BLaER1 (cell line): Measurements from ENCODE around the gene PCP2.

Source experiments
- H3K27ac ChIP-seq: shearing (Covaris generic); formaldehyde crosslinking; 2 replicates; pipeline ENCODE4 v1.8.1; 2022
- H3K27me3 ChIP-seq: shearing (Covaris generic); formaldehyde crosslinking; 2 replicates; pipeline ENCODE4 v1.8.1; 2022
- H3K36me3 ChIP-seq: shearing (Covaris generic); formaldehyde crosslinking; 2 replicates; pipeline ENCODE4 v1.8.1; 2022
- H3K4me1 ChIP-seq: shearing (Covaris generic); formaldehyde crosslinking; 2 replicates; pipeline ENCODE4 v1.8.1; 2022
- H3K4me2 ChIP-seq: shearing (Covaris generic); formaldehyde crosslinking; 2 replicates; pipeline ENCODE4 v1.8.1; 2022
- H3K4me3 ChIP-seq: shearing (Covaris generic); formaldehyde crosslinking; 2 replicates; pipeline ENCODE4 v1.8.1; 2022
- H3K9ac ChIP-seq: shearing (Covaris generic); formaldehyde crosslinking; 2 replicates; pipeline ENCODE4 v1.8.1; 2022
- H3K9me3 ChIP-seq: shearing (Covaris generic); formaldehyde crosslinking; 2 replicates; pipeline ENCODE4 v1.8.1; 2022
- H4K20me1 ChIP-seq: shearing (Covaris generic); formaldehyde crosslinking; 2 replicates; pipeline ENCODE4 v1.8.1; 2022
- Cebpa-rat ChIP-seq: shearing (Covaris generic); IDR thresholded peaks from 2 replicates; pipeline ENCODE4 v1.8.1; 2022

Gene PCP2

GRCh38 chr19:7602240-7602934 is 31.1 kb downstream of the PCP2 start:
- peaks cover 15% of the 10 kb centered on the region for H4K20me1 ChIP-seq
- H3K27me3 ChIP-seq = peaks cover 26% of the 10 kb centered on the region
- H3K9ac ChIP-seq = no peak overlapping the region

GRCh38 chr19:7600721-7601120 is 32.8 kb downstream of the PCP2 start:
- Histone ChIP-seq H3K36me3 (no peaks in the 10 kb centered on the region), H4K20me1 (peaks cover 26% of the 10 kb centered on the region), H3K27ac (no peak overlapping the region), H3K4me1 (peaks cover 7% of the 10 kb centered on the region), H3K4me3 (no peak overlapping the region), H3K9ac (no peak overlapping the region), H3K4me2 (no peak overlapping the region), H3K27me3 (peaks cover 42% of the 10 kb centered on the region), H3K9me3 (peaks cover 6% of the 10 kb centered on the region; the same call in 1 of the 2 replicates)
- TF ChIP-seq Cebpa-rat = no peak

More at GRCh38 chr19:7602240-7602934, 31.1 kb downstream of the PCP2 start:
- Histone ChIP-seq H3K27ac (no peak overlapping the region), H3K4me3 (no peak overlapping the region), H3K36me3 (no peaks in the 10 kb centered on the region), H3K4me1 (no peaks in the 10 kb centered on the region), H3K9me3 (peaks cover 7% of the 10 kb centered on the region; the same call in 1 of the 2 replicates), H3K4me2 (no peak overlapping the region)
- no peak for TF ChIP-seq Cebpa-rat

GRCh38 chr19:7598180-7598579 is 35.3 kb downstream of the PCP2 start:
- no peak overlapping the region for H3K27ac ChIP-seq
- H3K4me3 ChIP-seq = no peak overlapping the region
- peaks cover 56% of the 10 kb centered on the region for H3K27me3 ChIP-seq
- H3K9me3 ChIP-seq = no peaks in the 10 kb centered on the region
- TF ChIP-seq Cebpa-rat = no peak
- no peak overlapping the region for H3K4me2 ChIP-seq
- H3K4me1 ChIP-seq = peaks cover 7% of the 10 kb centered on the region
- H3K36me3 ChIP-seq = no peaks in the 10 kb centered on the region
- peaks cover 26% of the 10 kb centered on the region for H4K20me1 ChIP-seq
- H3K9ac ChIP-seq = no peak overlapping the region

GRCh38 chr19:7597689-7598088 is 35.8 kb downstream of the PCP2 start:
- H3K27ac ChIP-seq = no peak overlapping the region
- peaks cover 26% of the 10 kb centered on the region for H4K20me1 ChIP-seq
- H3K9ac ChIP-seq = no peak overlapping the region
- H3K36me3 ChIP-seq = no peaks in the 10 kb centered on the region
- TF ChIP-seq Cebpa-rat = no peak
- peaks cover 7% of the 10 kb centered on the region for H3K4me1 ChIP-seq
- no peak overlapping the region for H3K4me3 ChIP-seq
- no peaks in the 10 kb centered on the region for H3K9me3 ChIP-seq
- H3K27me3 ChIP-seq = peaks cover 53% of the 10 kb centered on the region
- no peak overlapping the region for H3K4me2 ChIP-seq

GRCh38 chr19:7596211-7596937 is 37.1 kb downstream of the PCP2 start:
- no peaks in the 10 kb centered on the region for H3K36me3 ChIP-seq
- H3K9ac ChIP-seq = no peak overlapping the region
- TF ChIP-seq Cebpa-rat = no peak
- H3K27me3 ChIP-seq = peaks cover 49% of the 10 kb centered on the region
- no peaks in the 10 kb centered on the region for H3K9me3 ChIP-seq
- H3K4me3 ChIP-seq = peak overlapping the region; percentile 72
- H3K4me2 ChIP-seq = peak overlapping the region; percentile 79
- no peak overlapping the region for H3K27ac ChIP-seq
- peaks cover 7% of the 10 kb centered on the region for H3K4me1 ChIP-seq
- H4K20me1 ChIP-seq = peaks cover 26% of the 10 kb centered on the region

- Histone ChIP-seq H3K4me3 (peak within 1 kb of the TSS; percentile 72), H3K4me2 (peak within 1 kb of the TSS; percentile 79), H3K36me3 (no peaks in the 10 kb centered on the region), H4K20me1 (peaks cover 26% of the 10 kb centered on the region), H3K4me1 (peaks cover 7% of the 10 kb centered on the region), H3K27me3 (peaks cover 49% of the 10 kb centered on the region), H3K27ac (no peak within 1 kb of the TSS), H3K9ac (0 out of 2 replicates have a peak within 1 kb of the TSS, but pooled peaks have one; percentile 50), H3K9me3 (no peaks in the 10 kb centered on the region)
- TF ChIP-seq Cebpa-rat = no peak
These were observed 37.9 kb downstream of the PCP2 start, which contains the start of gene CAMSAP3 for GRCh38 chr19:7595466-7596133. CAMSAP3 (plus strand) TSS chr19:7595863; CDS start chr19:7596003, 140 bp downstream.

- H3K4me1 ChIP-seq = no peaks in the 10 kb centered on the region
- H3K9me3 ChIP-seq = no peaks in the 10 kb centered on the region
- no peak overlapping the region for H3K27ac ChIP-seq
- no peak overlapping the region for H3K9ac ChIP-seq
- peaks cover 12% of the 10 kb centered on the region; the same call in 1 of the 2 replicates for H3K27me3 ChIP-seq
- no peaks in the 10 kb centered on the region for H4K20me1 ChIP-seq
- no peak overlapping the region for H3K4me2 ChIP-seq
- TF ChIP-seq Cebpa-rat = no peak
- H3K4me3 ChIP-seq = no peak overlapping the region
- H3K36me3 ChIP-seq = no peaks in the 10 kb centered on the region
These were observed 43.3 kb downstream of the PCP2 start for GRCh38 chr19:7590256-7590655.

- Histone ChIP-seq H3K27me3 (peaks cover 8% of the 10 kb centered on the region; the same call in 1 of the 2 replicates), H3K4me1 (no peaks in the 10 kb centered on the region), H3K9ac (no peak overlapping the region), H3K36me3 (no peaks in the 10 kb centered on the region), H3K27ac (no peak overlapping the region), H3K4me3 (no peak overlapping the region), H4K20me1 (no peaks in the 10 kb centered on the region), H3K4me2 (no peak overlapping the region), H3K9me3 (no peaks in the 10 kb centered on the region)
- TF ChIP-seq Cebpa-rat = no peak
These were observed 43.7 kb downstream of the PCP2 start for GRCh38 chr19:7589822-7590221.

GRCh38 chr19:7582446-7582845 is 51.1 kb downstream of the PCP2 start:
- H3K4me3 ChIP-seq = no peak overlapping the region
- no peak overlapping the region for H3K27ac ChIP-seq
- no peaks in the 10 kb centered on the region for H3K27me3 ChIP-seq
- no peaks in the 10 kb centered on the region for H3K4me1 ChIP-seq
- no peak overlapping the region for H3K9ac ChIP-seq
- H4K20me1 ChIP-seq = no peaks in the 10 kb centered on the region
- no peaks in the 10 kb centered on the region for H3K9me3 ChIP-seq
- H3K36me3 ChIP-seq = no peaks in the 10 kb centered on the region
- no peak overlapping the region for H3K4me2 ChIP-seq
- no peak for TF ChIP-seq Cebpa-rat
